K562 treated with DMSO at 1 percent for 24 hours (cell line): ENCODE measurements around the gene PPP1R27. TPM values are rescaled to one million over a fixed set of nuclear protein-coding genes. Genes with fewer than 3 reads are reported as not detected.

Source experiments
- total RNA-seq: library from RNA; unstranded; fragments of 300-600 nt; gene quantifications from 2 replicates; pipeline ENCODE4 v1.2.3, GENCODE V29; 2022; ENCODE audit warnings: low read depth; ENCODE audit not compliant: insufficient read depth

PPP1R27 gene, protein sequence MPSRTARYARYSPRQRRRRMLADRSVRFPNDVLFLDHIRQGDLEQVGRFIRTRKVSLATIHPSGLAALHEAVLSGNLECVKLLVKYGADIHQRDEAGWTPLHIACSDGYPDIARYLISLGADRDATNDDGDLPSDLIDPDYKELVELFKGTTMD
- total RNA-seq: 1.0 TPM in 1 of 2 replicates, not detected in the other

DNA sequence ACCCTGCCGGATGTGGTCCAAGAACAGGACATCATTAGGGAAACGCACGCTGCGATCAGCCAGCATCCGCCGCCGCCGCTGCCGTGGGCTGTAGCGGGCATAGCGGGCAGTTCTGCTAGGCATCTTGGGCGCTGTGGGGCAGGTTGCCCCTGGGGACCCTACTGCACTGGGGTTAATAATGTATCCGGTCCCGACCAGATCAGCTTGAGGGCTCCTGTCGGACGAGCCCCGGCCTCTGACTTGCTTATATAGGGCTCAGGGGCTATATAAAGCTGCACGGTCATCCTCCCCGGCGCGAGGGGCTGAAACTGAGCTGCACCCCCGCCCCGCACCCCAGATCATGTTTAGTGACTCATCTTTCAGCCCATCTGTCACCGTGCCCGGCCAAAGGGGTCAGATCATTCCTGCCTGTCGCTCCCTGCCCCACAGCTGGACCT, at the start of gene PPP1R27:
Gene PPP1R27, minus strand, starts transcription at position 220 of the 437 bp plus-strand sequence. Its CDS starts 97 bp downstream, at position 123.

GRCh38 chr17:81870981-81871386, 36.1 kb upstream of the PPP1R27 start, which contains the start of gene ARHGDIA:
ARHGDIA (minus strand) TSS chr17:81871337; CDS start chr17:81869930, 1,407 bp downstream.

GRCh38 chr17:81859906-81860755, 25.3 kb upstream of the PPP1R27 start, which contains the start of gene P4HB:
P4HB (minus strand) TSS chr17:81860535; CDS start chr17:81860471, 64 bp downstream.

DNA sequence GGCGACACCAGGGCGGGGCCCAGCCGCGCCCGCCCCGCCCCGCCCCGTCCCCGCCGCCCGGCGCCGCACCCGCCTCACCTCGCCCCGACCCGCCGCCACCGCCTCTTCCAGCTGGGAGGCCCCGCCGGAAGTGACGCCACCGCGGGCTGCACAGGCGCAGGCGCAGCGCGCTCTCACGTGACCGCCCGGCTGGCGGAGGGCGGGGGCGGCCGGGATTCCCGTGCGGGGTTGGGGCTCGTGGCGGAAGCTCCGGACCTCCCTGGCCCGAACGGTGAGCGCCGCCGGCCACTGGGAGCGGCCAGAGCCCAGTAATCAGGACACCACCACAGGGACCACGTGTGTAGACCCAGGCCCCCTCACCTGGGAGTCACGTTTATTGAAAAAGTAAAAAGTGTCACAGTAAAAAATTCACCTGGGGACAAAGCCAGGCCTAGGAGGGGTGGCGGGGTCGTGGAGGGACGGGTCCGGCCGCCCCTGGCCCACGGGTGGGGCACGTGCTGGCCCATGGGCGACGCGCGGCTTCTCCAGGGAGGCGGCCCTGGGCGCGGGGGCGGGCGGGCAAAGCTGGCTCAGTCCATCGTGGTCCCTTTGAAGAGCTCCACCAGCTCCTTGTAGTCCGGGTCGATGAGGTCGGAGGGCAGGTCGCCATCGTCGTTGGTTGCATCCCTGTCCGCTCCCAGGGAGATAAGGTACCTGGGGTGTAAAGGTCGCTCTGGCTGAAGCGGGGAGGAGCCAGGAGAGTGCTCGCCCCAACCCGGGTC, 1.5 kb downstream of the PPP1R27 start, which contains the start of gene MCRIP1:
Gene MCRIP1, minus strand, starts transcription at position 132 of the 761 bp plus-strand sequence. CDS start 8,785 bp downstream, outside the sequence.

GRCh38 chr17:81803728-81804558, 30.9 kb downstream of the PPP1R27 start, which contains the start of gene GCGR:
GCGR (plus strand) TSS chr17:81804150; CDS start chr17:81809019, 4,869 bp downstream.

Other genes starting within 250 kb of the PPP1R27 start
- gene NPLOC4, start 197.9 kb downstream of the PPP1R27 start, total RNA-seq: 121 and 124 TPM in 2 replicates
- gene TSPAN10, start 197.9 kb downstream of the PPP1R27 start, total RNA-seq: 0.95 and 1.4 TPM in 2 replicates
- not detected in 2 replicates for gene PDE6G, start 178.5 kb downstream of the PPP1R27 start, total RNA-seq
- 131 and 152 TPM in 2 replicates for gene OXLD1, start 168.4 kb downstream of the PPP1R27 start, total RNA-seq
- gene CCDC137, start 168.3 kb downstream of the PPP1R27 start, total RNA-seq: 38.7 and 44.1 TPM in 2 replicates
- gene ARL16, start 151.3 kb downstream of the PPP1R27 start, total RNA-seq: 23.5 and 24.0 TPM in 2 replicates
- gene HGS, start 151.0 kb downstream of the PPP1R27 start, total RNA-seq: 113 and 135 TPM in 2 replicates
- gene MRPL12, start 131.7 kb downstream of the PPP1R27 start, total RNA-seq: 103 and 127 TPM in 2 replicates
- gene SLC25A10, start 122.8 kb downstream of the PPP1R27 start, total RNA-seq: 86.5 and 86.6 TPM in 2 replicates
- gene GCGR, start 30.9 kb downstream of the PPP1R27 start, total RNA-seq: not detected in 2 replicates
- gene MCRIP1, start 1.8 kb downstream of the PPP1R27 start, total RNA-seq: 252 and 259 TPM in 2 replicates
- gene P4HB, start 25.5 kb upstream of the PPP1R27 start, total RNA-seq: 656 and 712 TPM in 2 replicates
- 324 and 357 TPM in 2 replicates for gene ARHGDIA, start 36.3 kb upstream of the PPP1R27 start, total RNA-seq
- 140 and 157 TPM in 2 replicates for gene ALYREF, start 56.5 kb upstream of the PPP1R27 start, total RNA-seq
- gene ANAPC11, start 56.7 kb upstream of the PPP1R27 start, total RNA-seq: 618 and 662 TPM in 2 replicates
- 3.9 and 5.7 TPM in 2 replicates for gene NPB, start 67.2 kb upstream of the PPP1R27 start, total RNA-seq
- 51.5 and 62.4 TPM in 2 replicates for gene PCYT2, start 76.3 kb upstream of the PPP1R27 start, total RNA-seq
- 49.3 and 56.8 TPM in 2 replicates for gene SIRT7, start 83.1 kb upstream of the PPP1R27 start, total RNA-seq
- 57.8 and 60.4 TPM in 2 replicates for gene MAFG, start 92.7 kb upstream of the PPP1R27 start, total RNA-seq
- 194 and 235 TPM in 2 replicates for gene PYCR1, start 102.2 kb upstream of the PPP1R27 start, total RNA-seq
- not detected in 2 replicates for gene MYADML2, start 112.2 kb upstream of the PPP1R27 start, total RNA-seq
- 6.4 and 9.9 TPM in 2 replicates for gene NOTUM, start 126.1 kb upstream of the PPP1R27 start, total RNA-seq
- gene ASPSCR1, start 142.6 kb upstream of the PPP1R27 start, total RNA-seq: 43.2 and 43.6 TPM in 2 replicates
- 146 and 169 TPM in 2 replicates for gene CENPX, start 187.8 kb upstream of the PPP1R27 start, total RNA-seq
- 14.3 and 16.2 TPM in 2 replicates for gene LRRC45, start 188.3 kb upstream of the PPP1R27 start, total RNA-seq
- 64.4 and 76.8 TPM in 2 replicates for gene RAC3, start 196.6 kb upstream of the PPP1R27 start, total RNA-seq
- gene DCXR, start 202.6 kb upstream of the PPP1R27 start, total RNA-seq: 391 and 415 TPM in 2 replicates
- gene RFNG, start 216.8 kb upstream of the PPP1R27 start, total RNA-seq: 33.5 and 41.3 TPM in 2 replicates
- gene GPS1, start 216.8 kb upstream of the PPP1R27 start, total RNA-seq: 156 and 180 TPM in 2 replicates
- 220 and 240 TPM in 2 replicates for gene DUS1L, start 230.8 kb upstream of the PPP1R27 start, total RNA-seq